GM18870 (cell line): ENCODE data around the gene PKP1.

ENCODE experiments used
- ATAC-seq: cut with Tn5 transposase; IDR thresholded peaks from one replicate; pipeline ENCODE4 v1.9.1; 2021; ENCODE audit warnings: moderate library complexity; ENCODE audit not compliant: unreplicated experiment

Gene PKP1

DNA sequence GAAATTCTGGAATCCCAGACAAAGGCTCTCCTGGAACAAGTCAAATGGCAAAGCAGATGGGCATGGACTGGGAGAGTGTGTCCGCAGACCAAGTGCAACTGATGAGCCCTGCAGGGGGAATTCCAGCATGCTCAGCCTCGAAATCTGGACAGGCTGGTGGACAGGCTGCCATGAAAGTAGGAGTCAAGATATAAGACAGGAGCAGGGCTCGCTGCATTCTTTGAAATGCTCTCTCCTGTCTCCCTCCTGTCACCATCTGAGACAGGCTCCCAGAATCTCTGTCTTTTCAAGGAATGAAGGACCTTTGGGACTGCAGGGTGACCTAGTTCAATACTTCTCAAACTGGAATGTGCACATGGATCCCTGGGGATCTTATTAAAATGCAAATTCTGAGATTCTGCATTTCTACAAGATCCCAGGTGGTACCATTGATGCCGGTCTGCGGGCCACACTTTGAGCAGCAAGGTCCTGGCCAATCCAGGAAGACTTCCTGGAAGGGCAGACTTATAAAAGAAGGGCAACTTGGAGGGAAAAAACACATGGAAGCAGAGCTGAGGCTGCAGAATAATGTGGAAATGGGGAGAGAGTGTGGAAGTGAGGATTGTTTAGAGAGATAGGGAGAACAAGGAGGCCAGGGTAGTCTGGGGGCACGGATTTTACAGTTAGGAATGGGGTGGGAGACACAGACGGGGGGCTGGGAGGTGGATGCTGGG, 64.3 kb downstream of the PKP1 start:
- no peak for ATAC-seq

DNA sequence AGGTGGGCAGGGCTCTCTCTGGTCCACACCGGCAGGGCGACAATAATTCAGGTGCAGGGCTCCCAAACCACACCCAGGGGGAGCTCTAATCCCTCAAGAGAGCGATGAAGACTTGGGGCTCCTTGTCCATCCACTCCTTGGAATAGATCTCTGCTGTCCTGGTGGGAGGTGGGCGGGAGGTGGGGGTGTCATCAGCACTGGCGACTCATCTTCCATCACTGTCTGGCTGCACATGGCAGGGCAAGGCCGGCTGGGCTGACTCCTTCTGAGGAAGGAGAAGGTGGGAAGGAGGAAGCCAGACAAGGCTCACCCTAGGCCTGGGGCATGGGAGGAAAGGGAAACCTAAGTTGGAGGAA, 64.9 kb downstream of the PKP1 start:
- no peak for ATAC-seq

DNA sequence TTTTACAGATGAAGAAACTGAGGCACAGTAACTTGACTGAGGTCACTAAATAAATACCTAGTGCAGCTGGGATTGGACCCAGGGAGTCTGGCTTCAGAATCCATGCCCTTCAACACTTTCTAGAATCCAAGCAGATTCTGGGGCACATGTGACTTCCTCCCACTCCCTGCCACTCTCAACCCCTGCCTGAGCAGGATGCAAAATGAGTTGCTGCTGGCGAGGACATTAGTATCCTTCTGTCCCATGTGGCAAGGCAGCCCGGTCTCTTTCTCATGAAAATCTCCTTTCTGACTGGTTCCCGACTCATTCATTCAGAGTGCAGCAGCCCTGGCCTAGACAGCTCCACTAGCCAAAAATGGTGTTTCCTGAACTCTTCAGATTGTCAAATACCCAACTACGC, 65.8 kb downstream of the PKP1 start:
- no peak for ATAC-seq

DNA sequence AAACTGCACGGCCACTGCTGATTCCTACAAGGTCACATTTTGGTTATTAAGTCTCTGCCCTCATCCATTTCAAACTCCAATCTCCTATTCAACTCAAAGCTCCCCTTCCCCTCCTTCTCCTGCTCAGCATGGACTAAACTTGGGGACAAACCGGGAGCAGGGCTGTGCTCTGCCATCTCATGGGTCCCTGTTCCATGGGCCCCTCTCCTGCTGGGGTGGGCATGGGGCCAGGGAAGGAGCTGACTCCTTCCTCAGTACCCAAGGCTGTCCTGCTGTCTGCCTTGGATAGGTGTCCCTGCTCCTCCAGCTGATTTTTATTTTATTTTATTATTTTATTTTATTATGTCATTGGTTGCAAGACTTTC, 67.0 kb downstream of the PKP1 start:
- no peak for ATAC-seq

DNA sequence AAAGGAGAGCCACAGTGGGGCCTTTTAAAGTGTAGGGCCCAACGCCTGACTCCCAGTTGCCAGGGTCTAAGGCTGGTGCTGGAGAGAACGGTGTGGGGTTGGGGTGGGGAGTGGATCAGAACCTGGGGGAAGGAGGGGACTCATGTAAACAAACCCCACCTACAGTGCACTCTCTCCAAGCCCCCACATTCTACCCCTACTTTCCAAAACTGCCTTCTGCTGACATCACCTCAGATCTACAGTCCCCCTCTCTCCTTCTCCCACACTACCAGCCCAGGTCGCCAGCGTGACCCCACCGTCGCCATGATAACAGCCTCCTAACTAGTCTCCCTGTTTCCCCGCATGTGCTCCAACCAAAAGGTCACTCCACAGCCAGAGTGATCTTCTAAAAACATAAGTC, 67.6 kb downstream of the PKP1 start:
- no peak for ATAC-seq

DNA sequence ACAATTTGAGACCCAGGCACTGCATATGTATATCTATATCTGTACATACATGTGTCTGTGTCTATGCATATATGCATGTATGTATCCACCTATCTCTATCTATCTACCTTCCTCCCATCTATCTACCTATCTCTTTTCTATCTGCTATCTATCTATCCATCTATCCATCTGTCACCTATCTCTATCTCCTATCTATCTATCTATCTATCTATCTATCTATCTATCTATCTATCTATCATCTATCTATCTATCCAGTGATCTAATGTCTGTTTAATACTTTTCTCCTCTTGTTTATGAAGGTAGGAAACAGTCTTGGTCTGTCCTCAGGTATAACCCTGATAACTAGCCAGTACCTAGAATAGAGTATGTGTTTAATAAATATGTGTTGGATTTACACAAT, 68.3 kb downstream of the PKP1 start:
- no peak for ATAC-seq

DNA sequence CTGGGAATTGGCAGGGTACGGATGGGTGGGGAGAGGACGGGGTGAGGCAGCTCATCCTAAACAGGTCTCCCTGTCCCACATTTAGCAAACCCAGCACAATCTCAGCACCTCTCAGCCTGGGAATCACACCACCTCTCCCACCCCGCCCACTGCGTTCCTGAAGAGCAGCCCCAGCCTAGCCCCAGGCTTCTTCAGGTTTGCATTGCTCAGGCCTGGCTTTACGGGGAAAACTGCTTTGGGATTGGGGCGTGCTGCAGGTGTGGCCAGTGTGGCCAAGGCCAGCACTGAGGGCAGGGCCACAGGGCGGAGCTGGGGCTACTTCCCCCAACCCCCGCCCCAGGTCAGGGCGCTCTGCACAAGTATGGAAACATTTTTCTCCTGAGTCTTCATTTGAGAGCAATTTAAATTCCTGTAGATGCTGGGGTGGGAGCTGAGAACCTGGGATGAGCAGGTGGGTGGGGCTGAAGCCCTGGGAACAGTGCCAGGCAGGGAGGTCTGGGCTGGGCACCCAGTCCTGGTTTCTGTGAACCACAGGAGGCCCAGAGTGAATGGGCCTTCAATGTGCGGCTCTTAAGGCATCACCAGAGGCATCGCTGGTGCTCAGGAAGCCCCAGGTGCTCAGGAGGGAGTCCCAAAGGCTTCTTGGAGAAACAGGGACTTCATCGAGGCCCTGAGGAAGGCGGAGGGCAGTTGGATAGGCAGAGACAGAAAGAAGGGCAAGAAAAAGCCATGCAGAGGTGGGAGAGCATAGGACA, 70.1 kb downstream of the PKP1 start:
- ATAC-seq: no peak

DNA sequence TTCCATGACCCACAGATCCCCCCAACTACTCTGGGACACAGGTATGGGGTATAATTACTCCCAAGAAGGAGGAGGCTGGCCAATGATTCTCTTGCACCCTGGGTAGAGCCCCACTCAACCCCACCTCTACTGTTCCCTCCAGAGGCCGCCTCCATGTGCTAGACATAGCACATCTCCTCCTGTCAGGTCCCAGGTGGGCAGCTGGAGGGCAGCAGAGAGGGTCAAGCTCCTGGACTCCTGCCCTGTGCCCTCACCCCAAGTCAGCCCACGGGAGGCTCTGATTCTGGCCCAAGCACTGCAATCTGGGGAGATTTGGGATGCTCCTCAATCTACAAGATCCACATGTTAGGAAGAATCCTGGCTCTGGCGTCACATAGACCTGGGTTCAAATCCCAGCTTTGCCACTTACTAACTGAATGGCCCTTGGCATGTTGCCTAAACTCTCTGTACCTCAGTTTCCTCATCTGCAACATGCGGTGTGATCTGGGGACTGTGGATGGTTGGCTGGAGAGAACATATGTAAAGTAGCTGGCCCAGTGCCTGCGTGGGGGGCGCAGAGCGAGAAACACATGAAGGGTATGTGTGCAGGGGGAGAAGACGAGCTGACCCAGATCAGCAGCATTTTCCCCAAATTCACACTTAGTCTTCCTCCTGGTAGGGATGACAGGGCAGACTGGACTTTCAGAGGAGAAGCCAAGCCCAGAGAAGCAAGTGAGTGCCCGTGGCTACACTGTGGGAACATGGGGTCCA, 71.0 kb downstream of the PKP1 start:
- ATAC-seq: no peak

DNA sequence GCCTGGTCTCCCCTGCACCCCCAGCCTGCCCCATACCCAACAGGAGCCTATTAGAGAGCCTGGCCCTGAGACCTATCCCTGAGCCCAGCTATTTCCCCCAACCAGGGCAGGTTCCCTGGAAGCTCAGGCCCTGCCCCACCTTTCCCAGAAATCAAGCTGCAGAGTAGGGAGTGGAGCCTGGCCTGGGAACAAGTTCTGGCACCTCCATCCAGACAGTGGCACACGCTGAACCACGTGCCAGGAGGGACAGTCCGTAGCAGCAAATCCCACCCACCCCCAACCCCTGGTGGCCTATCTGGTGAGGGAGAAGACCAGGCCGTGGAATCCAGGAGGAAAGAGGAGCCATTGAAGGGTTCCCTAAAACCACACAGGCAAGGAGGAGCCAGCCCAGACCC, 71.6 kb downstream of the PKP1 start:
- ATAC-seq: no peak

DNA sequence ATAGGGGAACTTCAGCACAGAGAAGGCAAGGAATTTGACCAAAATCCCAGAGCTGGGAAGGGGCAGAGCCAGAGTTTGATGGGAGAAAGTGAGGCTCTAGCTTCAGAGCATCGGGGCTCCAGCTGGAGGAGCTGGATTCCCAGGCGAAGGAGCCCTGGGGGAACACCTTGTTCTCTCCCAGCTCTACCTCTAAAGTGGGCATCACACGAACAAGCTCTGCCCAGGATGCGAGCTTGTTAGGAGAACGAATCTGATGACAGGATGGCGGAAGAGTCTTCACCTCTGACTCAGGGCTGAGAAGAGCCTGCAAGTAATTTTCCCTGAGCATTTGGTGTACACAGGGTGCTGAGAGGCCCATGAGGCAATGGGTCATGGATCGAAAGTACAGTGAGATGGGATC, 72.2 kb downstream of the PKP1 start:
- ATAC-seq: no peak

DNA sequence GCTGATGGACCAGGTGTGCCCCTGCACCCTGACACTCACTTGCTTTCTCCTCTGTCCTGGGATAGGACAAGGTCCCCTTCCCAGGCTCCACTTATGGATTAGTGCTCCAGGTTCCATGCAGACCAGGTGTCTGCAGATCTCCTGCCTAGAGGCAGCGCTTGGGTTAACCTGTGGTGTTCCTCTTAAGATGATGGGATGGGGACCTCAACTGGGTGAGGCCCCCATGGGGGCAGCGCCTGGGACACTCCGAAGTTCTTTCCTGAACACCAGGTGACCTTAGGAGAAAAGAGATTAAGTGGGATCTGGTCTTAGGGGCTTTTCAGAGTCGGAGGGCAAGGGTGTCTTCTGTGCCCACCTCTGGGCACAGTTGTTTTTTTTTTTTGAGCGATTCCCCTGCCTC, 72.9 kb downstream of the PKP1 start:
- ATAC-seq: no peak

DNA sequence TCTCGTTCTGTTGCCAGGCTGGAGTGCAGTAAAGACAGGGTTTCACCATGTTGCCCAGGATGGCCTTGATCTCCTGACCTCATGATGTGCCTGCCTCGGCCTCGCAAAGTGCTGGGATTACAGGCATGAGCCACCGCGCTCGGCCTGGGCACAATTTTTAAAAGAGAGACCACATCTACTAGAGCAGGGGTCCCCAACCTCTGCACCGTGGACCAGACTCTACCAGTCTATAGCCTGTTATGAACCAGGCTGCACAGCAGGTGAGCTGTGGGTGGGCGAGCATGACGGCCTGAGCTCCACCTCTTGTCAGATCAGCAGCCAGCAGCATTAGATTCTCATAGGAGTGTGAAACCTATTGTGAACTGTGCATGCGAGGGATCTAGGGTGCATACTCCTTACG, 73.4 kb downstream of the PKP1 start:
- ATAC-seq: no peak

DNA sequence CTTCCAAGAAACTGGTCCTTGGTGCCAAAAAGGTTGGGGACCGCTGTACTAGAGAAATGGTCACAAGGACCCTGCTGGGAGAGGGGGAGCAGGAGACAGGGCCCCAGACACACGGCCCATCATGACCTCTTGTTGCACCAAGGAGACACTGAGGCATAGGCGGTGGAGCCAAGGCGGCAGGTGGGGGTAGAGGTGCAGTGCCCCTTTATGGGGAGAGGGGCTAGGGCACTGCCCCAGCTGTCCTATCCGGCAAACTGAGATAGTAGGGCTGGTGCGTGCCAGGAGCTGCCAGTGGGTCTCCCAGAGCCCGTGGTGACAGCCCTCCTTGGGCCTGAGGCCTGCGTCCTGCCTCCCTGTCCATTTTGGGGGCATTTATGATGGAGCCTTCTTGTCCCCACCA, 73.9 kb downstream of the PKP1 start:
- no peak for ATAC-seq

DNA sequence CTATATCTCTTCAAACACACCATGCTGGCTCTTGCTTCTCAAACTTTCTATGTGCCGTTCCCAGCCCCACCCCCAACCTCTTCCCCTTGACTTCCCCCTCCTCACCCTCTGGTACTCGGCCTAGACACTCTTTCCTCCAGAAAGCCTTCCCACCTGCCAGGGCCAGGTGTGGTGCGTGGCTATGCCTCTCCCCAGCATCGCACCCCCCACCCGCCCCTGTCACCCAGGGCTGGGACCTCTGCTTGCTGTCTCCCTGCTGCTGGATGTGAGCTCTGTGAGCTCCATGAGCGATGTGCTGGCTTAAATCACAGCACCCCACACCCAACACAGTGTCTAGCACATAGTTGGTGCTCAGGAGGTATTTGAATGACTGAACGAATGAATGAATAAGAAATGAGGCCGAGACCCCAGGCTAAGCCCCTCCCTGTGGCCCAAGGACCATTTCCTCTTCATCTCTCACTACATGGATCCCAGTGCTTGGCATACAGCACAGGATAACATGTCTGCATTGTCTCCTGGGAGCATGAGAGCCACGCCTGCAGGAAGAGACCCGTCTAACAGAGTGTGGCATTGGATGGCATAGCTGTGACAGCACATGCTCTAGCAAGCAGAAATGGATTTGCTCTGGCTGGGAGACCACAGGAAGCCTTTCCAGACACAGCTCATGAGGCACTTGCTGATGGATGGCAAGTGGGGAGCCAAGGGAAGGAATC, 74.5 kb downstream of the PKP1 start:
- no peak for ATAC-seq

DNA sequence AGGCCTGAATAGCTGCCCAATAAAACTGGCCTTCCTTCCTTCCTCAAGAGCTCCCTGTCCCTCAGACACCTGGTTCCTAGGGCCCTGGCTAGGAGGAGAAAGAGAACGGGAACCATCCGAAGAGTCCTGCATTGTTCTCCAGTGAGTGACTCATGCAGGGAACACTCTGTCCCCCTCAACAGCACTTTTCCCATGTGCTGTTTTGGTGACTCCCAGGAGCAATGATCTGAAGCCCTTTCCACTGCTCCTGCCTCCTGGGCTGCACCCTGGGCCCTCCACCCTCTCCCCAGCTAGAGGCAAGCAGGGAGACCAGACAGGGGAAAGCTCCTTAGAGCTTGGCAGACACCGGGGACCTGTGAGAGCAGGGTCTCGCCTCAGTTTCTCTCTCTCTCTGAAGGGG, 75.3 kb downstream of the PKP1 start:
- ATAC-seq: no peak

DNA sequence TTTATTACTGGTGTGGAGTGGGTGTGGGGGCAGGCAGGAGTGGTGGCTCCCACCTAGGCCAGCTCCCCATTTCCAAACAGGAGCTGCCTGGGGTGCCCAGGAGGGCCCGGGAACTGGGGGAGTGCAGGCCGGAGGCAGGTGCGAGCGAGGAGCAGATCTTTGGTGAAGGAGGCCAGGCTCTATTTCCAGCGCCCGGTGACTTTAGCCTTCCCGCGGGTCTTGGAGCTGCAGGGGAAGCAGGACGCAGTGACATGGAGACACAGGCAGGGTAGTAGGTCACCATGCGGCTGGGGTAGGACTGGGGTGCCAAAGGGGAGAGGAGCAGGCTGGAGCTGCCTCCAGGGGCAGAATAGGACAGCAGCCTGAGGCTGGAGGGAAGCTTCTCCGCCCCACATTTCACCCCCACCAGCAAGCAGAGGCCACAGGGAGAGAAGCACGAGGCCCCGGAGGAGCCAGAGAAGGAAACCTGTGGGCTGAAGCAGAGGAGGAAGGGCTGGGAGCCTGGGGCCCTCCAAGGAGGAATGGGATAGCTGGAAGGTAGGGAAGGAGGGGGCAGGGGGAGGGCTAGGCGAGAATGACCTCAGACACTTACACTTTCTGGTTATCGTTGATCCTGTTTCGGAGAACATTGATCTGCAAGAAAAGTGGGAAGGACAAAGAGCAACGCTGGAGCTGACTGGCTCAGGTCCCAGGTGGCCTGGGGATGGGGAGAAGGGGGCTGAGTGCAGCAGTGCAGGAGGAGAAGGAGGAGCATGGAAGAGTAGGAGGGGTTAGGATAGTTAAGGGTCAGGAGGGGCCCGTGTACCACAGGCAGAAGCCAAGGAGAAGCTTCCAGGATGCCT, 75.9 kb downstream of the PKP1 start:
- ATAC-seq: no peak

DNA sequence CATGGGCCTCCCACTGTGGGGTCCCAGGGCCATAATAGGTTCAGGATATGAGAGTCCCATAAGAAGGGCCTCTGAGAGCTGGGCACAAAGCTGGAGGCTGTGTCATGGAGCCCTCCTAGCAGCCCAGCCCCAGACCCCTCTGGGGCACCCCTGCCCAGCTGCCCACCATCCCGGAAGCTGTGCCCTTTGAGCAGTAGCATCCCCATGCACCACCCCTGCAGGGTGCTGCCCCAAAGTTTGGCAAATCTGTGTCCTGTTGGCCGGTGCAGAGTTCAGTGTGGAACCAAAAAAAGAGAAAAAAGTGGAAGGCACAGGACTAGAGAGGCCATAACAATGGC, 76.5 kb downstream of the PKP1 start:
- no peak for ATAC-seq

DNA sequence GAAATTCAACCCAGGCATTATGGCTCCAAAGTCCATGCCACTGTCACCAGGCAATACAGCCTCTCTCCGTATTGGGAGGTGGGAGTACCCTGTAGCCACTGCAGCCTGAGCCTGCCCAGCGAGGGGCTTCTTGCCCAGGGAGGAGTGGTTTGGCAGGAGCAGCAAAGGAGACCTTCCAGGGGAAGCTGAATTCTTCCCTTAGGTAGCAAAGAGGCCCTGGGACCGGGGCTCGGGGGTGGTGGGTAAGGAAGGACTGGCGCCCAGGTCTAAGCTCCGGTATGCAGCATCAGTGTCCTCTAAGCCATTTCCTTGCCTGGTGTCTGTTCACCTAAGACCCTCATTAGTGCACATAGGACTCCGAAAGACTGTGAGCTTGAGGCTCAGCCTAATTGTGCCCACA, 77.2 kb downstream of the PKP1 start:
- ATAC-seq: no peak

DNA sequence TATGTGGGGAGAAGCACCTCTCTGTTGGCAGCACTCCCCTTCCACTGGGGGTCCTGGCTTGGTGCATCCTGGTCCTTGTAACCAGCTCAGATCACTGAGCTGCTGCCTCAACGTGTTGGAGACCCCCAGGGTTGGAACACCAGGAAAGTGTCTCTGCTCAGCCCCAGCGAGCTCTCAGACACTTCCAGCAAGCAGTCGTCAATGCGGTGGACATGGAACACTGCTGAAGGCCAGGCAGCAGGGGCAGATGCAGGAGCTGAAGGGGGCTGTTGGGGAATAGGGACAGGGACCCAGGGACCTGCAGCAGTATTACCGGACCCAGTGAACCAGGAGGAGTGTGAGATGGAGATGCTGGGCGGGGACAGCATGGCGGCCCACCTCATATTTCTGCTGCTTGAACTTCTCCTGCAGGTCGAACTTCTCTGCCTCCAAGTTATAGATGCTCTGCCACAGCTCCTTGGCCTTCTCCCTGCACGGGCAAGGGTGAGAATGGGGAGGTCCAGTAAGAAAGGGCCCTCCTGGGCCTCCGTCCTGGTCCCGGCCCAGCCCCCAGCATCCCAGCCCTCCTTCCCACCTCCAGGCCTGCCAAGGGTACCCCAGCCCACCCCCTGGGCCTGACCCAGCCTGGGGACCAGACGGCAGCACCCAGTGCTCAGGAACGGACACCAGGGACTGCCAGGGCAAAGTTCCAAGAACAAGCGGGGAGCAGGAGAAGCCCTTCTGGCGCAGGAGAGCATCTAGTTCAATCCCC, 77.8 kb downstream of the PKP1 start:
- no peak for ATAC-seq
